ENCODE measurements around the gene KCNC4. TPM values are rescaled to one million over a fixed set of nuclear protein-coding genes. Genes with fewer than 3 reads are reported as not detected.

The KCNC4 gene
- total RNA-seq, 2 experiments from 2014 or later = 5.6 to 17.8 TPM

- no peaks in the 10 kb centered on the region for H3K36me3 ChIP-seq (ENCODE audit: insufficient read depth, low read length)
- intact Hi-C loops (cut with micrococcal nuclease; ENCODE audit: unreplicated experiment) = no loop called here
- DNase-seq (ENCODE audit: low spot score) = no peak
- H3K4me1 ChIP-seq (ENCODE audit: insufficient read depth, low read length, poor library complexity, severe bottlenecking) = no peaks in the 10 kb centered on the region
- H3K9me3 ChIP-seq (ENCODE audit: low read length) = no peaks in the 10 kb centered on the region
- ChIA-PET CTCF (ENCODE audit: unreplicated experiment) (no interaction called here), POLR2A (no interaction called here)
- no peak overlapping the region for H3K27ac ChIP-seq (ENCODE audit: low read depth, low read length, poor library complexity, severe bottlenecking)
- no peaks in the 10 kb centered on the region for H3K79me2 ChIP-seq (ENCODE audit: insufficient read depth, low read depth, low read length)
- H2AFZ ChIP-seq (ENCODE audit: low read length) = no peak overlapping the region
- no peaks in the 10 kb centered on the region for H3K9me2 ChIP-seq (ENCODE audit: insufficient read depth, low read length)
- no peak for TF ChIP-seq EZH2phosphoT487 (IDR thresholded peaks at IDR 0.05; ENCODE audit: borderline replicate concordance, low read depth, low read length)
- TF ChIP-seq, protein P1, sequence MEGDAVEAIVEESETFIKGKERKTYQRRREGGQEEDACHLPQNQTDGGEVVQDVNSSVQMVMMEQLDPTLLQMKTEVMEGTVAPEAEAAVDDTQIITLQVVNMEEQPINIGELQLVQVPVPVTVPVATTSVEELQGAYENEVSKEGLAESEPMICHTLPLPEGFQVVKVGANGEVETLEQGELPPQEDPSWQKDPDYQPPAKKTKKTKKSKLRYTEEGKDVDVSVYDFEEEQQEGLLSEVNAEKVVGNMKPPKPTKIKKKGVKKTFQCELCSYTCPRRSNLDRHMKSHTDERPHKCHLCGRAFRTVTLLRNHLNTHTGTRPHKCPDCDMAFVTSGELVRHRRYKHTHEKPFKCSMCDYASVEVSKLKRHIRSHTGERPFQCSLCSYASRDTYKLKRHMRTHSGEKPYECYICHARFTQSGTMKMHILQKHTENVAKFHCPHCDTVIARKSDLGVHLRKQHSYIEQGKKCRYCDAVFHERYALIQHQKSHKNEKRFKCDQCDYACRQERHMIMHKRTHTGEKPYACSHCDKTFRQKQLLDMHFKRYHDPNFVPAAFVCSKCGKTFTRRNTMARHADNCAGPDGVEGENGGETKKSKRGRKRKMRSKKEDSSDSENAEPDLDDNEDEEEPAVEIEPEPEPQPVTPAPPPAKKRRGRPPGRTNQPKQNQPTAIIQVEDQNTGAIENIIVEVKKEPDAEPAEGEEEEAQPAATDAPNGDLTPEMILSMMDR (conservative IDR thresholded peaks at IDR 0.05; ENCODE audit: low read length) = no peak
- no TSS peak for BruUV-seq (replicated peaks)
- no peak overlapping the region for H3K4me3 ChIP-seq (ENCODE audit: low read depth, low read length, poor library complexity, severe bottlenecking)
- H3K4me2 ChIP-seq (ENCODE audit: low read length) = no peak overlapping the region
- H4K20me1 ChIP-seq (ENCODE audit: insufficient read depth, low read length) = no peaks in the 10 kb centered on the region
Measured at GRCh38 chr1:110229348-110230001, 19.4 kb downstream of the KCNC4 start.

- Histone ChIP-seq H2AFZ (ENCODE audit: low read length) (no peak overlapping the region), H3K9me3 (ENCODE audit: low read length) (no peaks in the 10 kb centered on the region), H4K20me1 (ENCODE audit: insufficient read depth, low read length) (no peaks in the 10 kb centered on the region), H3K27ac (ENCODE audit: low read depth, low read length, poor library complexity, severe bottlenecking) (no peak overlapping the region), H3K79me2 (ENCODE audit: insufficient read depth, low read depth, low read length) (no peaks in the 10 kb centered on the region), H3K36me3 (ENCODE audit: insufficient read depth, low read length) (no peaks in the 10 kb centered on the region), H3K4me2 (ENCODE audit: low read length) (no peak overlapping the region), H3K9me2 (ENCODE audit: insufficient read depth, low read length) (no peaks in the 10 kb centered on the region), H3K4me1 (ENCODE audit: insufficient read depth, low read length, poor library complexity, severe bottlenecking) (no peaks in the 10 kb centered on the region), H3K4me3 (ENCODE audit: low read depth, low read length, poor library complexity, severe bottlenecking) (no peak overlapping the region)
- CTCF ChIA-PET (ENCODE audit: unreplicated experiment) = no interaction called here
- intact Hi-C loops (cut with micrococcal nuclease; ENCODE audit: unreplicated experiment) = no loop called here
- no peak for DNase-seq (ENCODE audit: low spot score)
- TF ChIP-seq EZH2phosphoT487 (IDR thresholded peaks at IDR 0.05; ENCODE audit: borderline replicate concordance, low read depth, low read length) = no peak
- TF ChIP-seq, protein P1 (conservative IDR thresholded peaks at IDR 0.05; ENCODE audit: low read length) = no peak
- BruUV-seq (replicated peaks) = no TSS peak
- POLR2A ChIA-PET = no interaction called here
Measured at GRCh38 chr1:110230381-110231199, 20.5 kb downstream of the KCNC4 start.

GRCh38 chr1:110233861-110234260, 23.7 kb downstream of the KCNC4 start:
- CTCF ChIA-PET (ENCODE audit: unreplicated experiment) = no interaction called here

More at GRCh38 chr1:110233861-110234260, 23.7 kb downstream of the KCNC4 start:
- DNase-seq (ENCODE audit: low spot score) = no peak
- no peak overlapping the region for H3K27ac ChIP-seq (ENCODE audit: low read depth, low read length, poor library complexity, severe bottlenecking)
- H3K79me2 ChIP-seq (ENCODE audit: insufficient read depth, low read depth, low read length) = no peaks in the 10 kb centered on the region
- no peak overlapping the region for H3K4me2 ChIP-seq (ENCODE audit: low read length)
- no TSS peak for BruUV-seq (replicated peaks)
- H3K4me3 ChIP-seq (ENCODE audit: low read depth, low read length, poor library complexity, severe bottlenecking) = no peak overlapping the region
- POLR2A ChIA-PET = no interaction called here
- H3K36me3 ChIP-seq (ENCODE audit: insufficient read depth, low read length) = no peaks in the 10 kb centered on the region
- H2AFZ ChIP-seq (ENCODE audit: low read length) = no peak overlapping the region
- no peaks in the 10 kb centered on the region for H3K9me3 ChIP-seq (ENCODE audit: low read length)
- no peaks in the 10 kb centered on the region for H3K9me2 ChIP-seq (ENCODE audit: insufficient read depth, low read length)
- TF ChIP-seq EZH2phosphoT487 (IDR thresholded peaks at IDR 0.05; ENCODE audit: borderline replicate concordance, low read depth, low read length) = no peak
- TF ChIP-seq, protein P1 (conservative IDR thresholded peaks at IDR 0.05; ENCODE audit: low read length) = no peak
- intact Hi-C loops (cut with micrococcal nuclease; ENCODE audit: unreplicated experiment) = no loop called here
- no peaks in the 10 kb centered on the region for H3K4me1 ChIP-seq (ENCODE audit: insufficient read depth, low read length, poor library complexity, severe bottlenecking)
- no peaks in the 10 kb centered on the region for H4K20me1 ChIP-seq (ENCODE audit: insufficient read depth, low read length)
